ENCODE measurements around the gene PHACTR1.

DNA sequence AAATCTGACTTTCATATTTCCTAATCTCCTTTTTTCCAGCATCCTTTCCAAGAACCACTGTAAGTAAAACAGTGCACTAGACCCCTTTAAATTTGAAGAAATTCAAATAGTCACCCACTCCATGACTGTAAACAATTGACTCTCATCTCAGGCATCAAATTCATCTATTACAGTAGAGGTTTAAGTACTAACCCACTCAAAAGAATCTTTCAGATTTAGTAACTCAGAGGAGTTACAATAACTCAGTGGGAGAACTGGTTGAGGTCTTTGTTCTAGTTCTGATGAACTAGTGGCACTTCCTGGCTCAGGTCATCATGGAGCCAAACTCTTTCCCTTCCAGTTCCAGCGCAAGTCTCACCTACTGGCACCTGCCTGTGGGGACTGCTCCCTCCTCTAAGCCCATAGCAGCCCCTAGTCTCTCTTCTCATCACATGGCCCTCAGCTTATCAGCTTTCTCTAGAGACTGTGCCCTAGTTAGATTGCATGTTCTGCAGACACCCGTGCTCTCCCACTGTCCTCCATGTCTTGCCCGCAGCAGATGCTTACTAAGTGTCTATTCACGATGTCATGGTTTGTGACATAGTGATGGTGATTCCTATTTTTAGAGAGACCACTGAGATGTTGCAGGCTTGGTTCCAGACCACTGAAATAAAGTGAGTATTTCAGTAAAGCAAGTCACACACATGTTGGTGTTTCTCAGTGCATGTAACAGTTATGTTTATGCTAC, 415.5 kb downstream of the PHACTR1 start:
- TF ChIP-seq, protein P1, sequence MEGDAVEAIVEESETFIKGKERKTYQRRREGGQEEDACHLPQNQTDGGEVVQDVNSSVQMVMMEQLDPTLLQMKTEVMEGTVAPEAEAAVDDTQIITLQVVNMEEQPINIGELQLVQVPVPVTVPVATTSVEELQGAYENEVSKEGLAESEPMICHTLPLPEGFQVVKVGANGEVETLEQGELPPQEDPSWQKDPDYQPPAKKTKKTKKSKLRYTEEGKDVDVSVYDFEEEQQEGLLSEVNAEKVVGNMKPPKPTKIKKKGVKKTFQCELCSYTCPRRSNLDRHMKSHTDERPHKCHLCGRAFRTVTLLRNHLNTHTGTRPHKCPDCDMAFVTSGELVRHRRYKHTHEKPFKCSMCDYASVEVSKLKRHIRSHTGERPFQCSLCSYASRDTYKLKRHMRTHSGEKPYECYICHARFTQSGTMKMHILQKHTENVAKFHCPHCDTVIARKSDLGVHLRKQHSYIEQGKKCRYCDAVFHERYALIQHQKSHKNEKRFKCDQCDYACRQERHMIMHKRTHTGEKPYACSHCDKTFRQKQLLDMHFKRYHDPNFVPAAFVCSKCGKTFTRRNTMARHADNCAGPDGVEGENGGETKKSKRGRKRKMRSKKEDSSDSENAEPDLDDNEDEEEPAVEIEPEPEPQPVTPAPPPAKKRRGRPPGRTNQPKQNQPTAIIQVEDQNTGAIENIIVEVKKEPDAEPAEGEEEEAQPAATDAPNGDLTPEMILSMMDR (IDR thresholded peaks at IDR 0.05): no peak
- TF ChIP-seq POLR2A (IDR thresholded peaks at IDR 0.05): no peak

Measured in lower leg skin (tissue), 3 donors.